ENCODE data around the gene PLTP. TPM values are rescaled to one million over a fixed set of nuclear protein-coding genes. Genes with fewer than 3 reads are reported as not detected.

PLTP gene
- total RNA-seq, 1 experiment from 2014 or later: 62.5 TPM

GRCh38 chr20:45940053-45940452, 28.1 kb upstream of the PLTP start:
- WGBS (ENCODE audit: extremely low coverage, insufficient read length, low lambda C conversion rate): no CpG with 5 or more reads among the region's 3 CpGs
- H3K4me3 Mint-ChIP-seq: no peak overlapping the region

More at GRCh38 chr20:45940053-45940452, 28.1 kb upstream of the PLTP start:
- H3K18ac ChIP-seq (ENCODE audit: insufficient read length, low read depth, low read length): no peak overlapping the region
- H2AFZ ChIP-seq (ENCODE audit: low read length): no peak overlapping the region
- no peak overlapping the region for H4K8ac ChIP-seq (replicated peaks; ENCODE audit: insufficient read length, low read depth, low read length)
- no peak overlapping the region for H2BK15ac ChIP-seq (ENCODE audit: low read depth, low read length)
- no peaks in the 10 kb centered on the region for H3K9me3 Mint-ChIP-seq
- no peak overlapping the region for H4K5ac ChIP-seq (ENCODE audit: insufficient read length, low read depth, low read length)
- H3K9ac ChIP-seq (ENCODE audit: extremely low read depth, insufficient read length, low read length): no peak overlapping the region
- no peak overlapping the region for H2BK5ac ChIP-seq (ENCODE audit: insufficient read length, low read length)
- H3K36me3 Mint-ChIP-seq (ENCODE audit: insufficient read depth in 1 of 3, low read depth in 3 of 3): peaks cover 27 to 64% (median 51%) of the 10 kb centered on the region in 3 experiments
- peaks cover 11% of the 10 kb centered on the region for H3K4me1 ChIP-seq (ENCODE audit: insufficient read depth, low read length)
- no peak overlapping the region for H3K27ac ChIP-seq (ENCODE audit: insufficient read length, low read depth, low read length)
- H3K79me2 ChIP-seq (ENCODE audit: insufficient read depth, low read length): peaks cover 4% of the 10 kb centered on the region; the same call in 1 of the 2 replicates
- H3K27me3 ChIP-seq (ENCODE audit: insufficient read depth, low read length): no peaks in the 10 kb centered on the region
- TF ChIP-seq CTCF (conservative IDR thresholded peaks at IDR 0.05): no peak
- no peak for DNase-seq
- H3K27me3 Mint-ChIP-seq (ENCODE audit: low read depth): no peaks in the 10 kb centered on the region; the same call in 1 of the 2 replicates
- H3K4me1 Mint-ChIP-seq: peaks cover 22 to 28% of the 10 kb centered on the region in 2 experiments
- H3K27ac Mint-ChIP-seq: no peak overlapping the region
- H4K91ac ChIP-seq (ENCODE audit: insufficient read length, low read depth, low read length): no peak overlapping the region
- H2BK12ac ChIP-seq (ENCODE audit: insufficient read length, low read depth, low read length): no peak overlapping the region
- no peak overlapping the region for H3K14ac ChIP-seq (ENCODE audit: insufficient read depth, low read length)
- H3K23ac ChIP-seq (ENCODE audit: insufficient read length, low read depth, low read length): no peak overlapping the region
- H4K20me1 ChIP-seq (ENCODE audit: control insufficient read depth, insufficient read depth, insufficient read length): no peaks in the 10 kb centered on the region
- H3T11ph ChIP-seq (ENCODE audit: low read length): no peak overlapping the region
- no peak overlapping the region for H2BK20ac ChIP-seq (ENCODE audit: low read depth, low read length, poor library complexity, severe bottlenecking)
- no peak overlapping the region for H3K56ac ChIP-seq (ENCODE audit: insufficient read length, low read depth, low read length)
- H3K23me2 ChIP-seq (ENCODE audit: insufficient read length, low read depth, low read length, poor library complexity, severe bottlenecking): peaks cover 4% of the 10 kb centered on the region
- H3K9me3 ChIP-seq (ENCODE audit: control insufficient read depth, low read depth, low read length): no peaks in the 10 kb centered on the region
- no peaks in the 10 kb centered on the region for H3K79me1 ChIP-seq (ENCODE audit: insufficient read depth, low read depth, low read length, poor library complexity, severe bottlenecking)
- no peak overlapping the region for H2BK120ac ChIP-seq (ENCODE audit: low read depth, low read length, poor library complexity, severe bottlenecking)
- H2AK5ac ChIP-seq (ENCODE audit: insufficient read length, low read length): no peak overlapping the region
- H3K4ac ChIP-seq (ENCODE audit: low read depth, low read length): no peak overlapping the region
- H3K4me2 ChIP-seq (ENCODE audit: insufficient read depth, insufficient read length, low read length): no peak overlapping the region
